Calu3 (cell line): ENCODE measurements around the gene LYPD6B. TPM values are rescaled to one million over a fixed set of nuclear protein-coding genes. Genes with fewer than 3 reads are reported as not detected.

Experiments
- BruUV-seq: library from RNA; stranded (reverse); fragments of 400-500 nt; replicated peaks from 2 replicates; lab custom pipeline; 2021; lab: Mats Ljungman, UMichigan
- CTCF ChIA-PET: fragments of 300-600 bp; sonication (Branson Sonifier 250); formaldehyde crosslinking; loops from one replicate; lab custom pipeline; 2022; ENCODE audit warnings: antibody characterized with exemption; lab: Charles Lee
- DNase-seq: peaks from one replicate; pipeline ENCODE4 v3.0.0; 2022
- H3K27ac Mint-ChIP-seq: one replicate; pipeline ENCODE4 v1.8.0; 2022; ENCODE audit warnings: mixed read lengths; ENCODE audit not compliant: unreplicated experiment
- H3K27me3 Mint-ChIP-seq: one replicate; pipeline ENCODE4 v1.8.0; 2022; ENCODE audit warnings: mixed read lengths; ENCODE audit not compliant: unreplicated experiment
- H3K36me3 Mint-ChIP-seq: one replicate; pipeline ENCODE4 v1.8.0; 2022; ENCODE audit warnings: mild to moderate bottlenecking, moderate library complexity, mixed read lengths; ENCODE audit not compliant: insufficient read depth, unreplicated experiment
- H3K4me1 Mint-ChIP-seq: one replicate; pipeline ENCODE4 v1.8.0; 2022; ENCODE audit warnings: mild to moderate bottlenecking, low read depth, mixed read lengths; ENCODE audit not compliant: unreplicated experiment
- H3K4me3 Mint-ChIP-seq: one replicate; pipeline ENCODE4 v1.8.0; 2022; ENCODE audit warnings: mild to moderate bottlenecking, low read depth, moderate library complexity, mixed read lengths; ENCODE audit not compliant: unreplicated experiment
- H3K9me3 Mint-ChIP-seq: one replicate; pipeline ENCODE4 v1.8.0; 2022; ENCODE audit warnings: low read depth, mixed read lengths; ENCODE audit not compliant: unreplicated experiment
- CTCF ChIP-seq: fragments of 200-600 bp; IDR thresholded peaks from one replicate; pipeline ENCODE4 v1.8.0; 2022; ENCODE audit warnings: antibody characterized with exemption; ENCODE audit not compliant: unreplicated experiment
- intact Hi-C: fragments of 100-400 bp; cut with micrococcal nuclease; formaldehyde crosslinking; loops from one replicate; pipeline ENCODE4 v1.10.0; 2022; ENCODE audit not compliant: unreplicated experiment
- total RNA-seq: library from RNA; stranded (reverse); gene quantifications from 2 replicates; pipeline ENCODE4 v1.2.3, GENCODE V29; 2022

The LYPD6B gene
- total RNA-seq, 1 experiment from 2014 or later: 0.87 TPM

- CTCF ChIA-PET: no interaction called here
- no TSS peak for BruUV-seq
- Mint-ChIP-seq H3K36me3 (no peaks in the 10 kb centered on the region), H3K4me3 (no peak overlapping the region), H3K27me3 (peaks cover 17% of the 10 kb centered on the region), H3K27ac (no peak overlapping the region), H3K4me1 (no peaks in the 10 kb centered on the region), H3K9me3 (peaks cover 3% of the 10 kb centered on the region)
- intact Hi-C loops: no loop called here
- no peak for TF ChIP-seq CTCF
- DNase-seq: no peak
Observed at GRCh38 chr2:149049142-149049541, 10.6 kb downstream of the LYPD6B start.

- H3K4me3 Mint-ChIP-seq: no peak overlapping the region
- H3K27ac Mint-ChIP-seq: no peak overlapping the region
- no peak for DNase-seq
- peaks cover 17% of the 10 kb centered on the region for H3K27me3 Mint-ChIP-seq
- BruUV-seq: no TSS peak
- peaks cover 3% of the 10 kb centered on the region for H3K9me3 Mint-ChIP-seq
- no peaks in the 10 kb centered on the region for H3K36me3 Mint-ChIP-seq
- no peaks in the 10 kb centered on the region for H3K4me1 Mint-ChIP-seq
- TF ChIP-seq CTCF: no peak
- intact Hi-C loops: no loop called here
- CTCF ChIA-PET: no interaction called here
Observed at GRCh38 chr2:149050188-149050587, 11.7 kb downstream of the LYPD6B start.

- no peaks in the 10 kb centered on the region for H3K27me3 Mint-ChIP-seq
Observed at GRCh38 chr2:149055751-149056150, 17.3 kb downstream of the LYPD6B start.

GRCh38 chr2:149056541-149057255 lies 18.2 kb downstream of the LYPD6B start:
- no peak for DNase-seq
- BruUV-seq: no TSS peak
- intact Hi-C loops: no loop called here
- Mint-ChIP-seq H3K36me3 (no peaks in the 10 kb centered on the region), H3K27me3 (no peaks in the 10 kb centered on the region), H3K27ac (no peak overlapping the region), H3K4me3 (no peak overlapping the region), H3K4me1 (no peaks in the 10 kb centered on the region), H3K9me3 (no peaks in the 10 kb centered on the region)
- CTCF ChIA-PET: no interaction called here
- no peak for TF ChIP-seq CTCF

More at GRCh38 chr2:149055751-149056150, 17.3 kb downstream of the LYPD6B start:
- Mint-ChIP-seq H3K4me3 (no peak overlapping the region), H3K36me3 (no peaks in the 10 kb centered on the region), H3K9me3 (no peaks in the 10 kb centered on the region), H3K27ac (no peak overlapping the region), H3K4me1 (no peaks in the 10 kb centered on the region)
- CTCF ChIA-PET: no interaction called here
- intact Hi-C loops: no loop called here
- DNase-seq: no peak
- TF ChIP-seq CTCF: no peak
- BruUV-seq: no TSS peak
